Astrocyte (in vitro differentiated cells and primary cell): ENCODE data around the gene KMT2C. TPM values are rescaled to one million over a fixed set of nuclear protein-coding genes. Genes with fewer than 3 reads are reported as not detected.

Experiments used
- DNase-seq: peaks from one replicate; pipeline ENCODE4 v3.0.0-alpha.2; 2010; ENCODE audit warnings: low read depth
- FAIRE-seq: peaks from 2 replicates; lab custom pipeline; 2011; peaks lifted over from hg19 to GRCh38; lab: Jason Lieb, UNC
- H2AFZ ChIP-seq: 2 replicates; pipeline ENCODE4 v1.6.0; 2012; ENCODE audit warnings: low read depth, low read length, inconsistent platforms
- H3K27ac ChIP-seq: 2 replicates; pipeline ENCODE4 v1.5.1; 2011; ENCODE audit warnings: low read depth, low read length, inconsistent platforms
- H3K27me3 ChIP-seq: 2 replicates; pipeline ENCODE4 v1.6.0; 2011; ENCODE audit warnings: low read length, inconsistent platforms; ENCODE audit not compliant: insufficient read depth
- H3K36me3 ChIP-seq: 2 replicates; pipeline ENCODE4 v1.5.1; 2011; ENCODE audit warnings: low read length, inconsistent platforms; ENCODE audit not compliant: insufficient read depth
- H3K4me1 ChIP-seq: 2 replicates; pipeline ENCODE4 v1.5.1; 2011; ENCODE audit warnings: low read length, inconsistent platforms; ENCODE audit not compliant: insufficient read depth
- H3K4me2 ChIP-seq: 2 replicates; pipeline ENCODE4 v1.6.0; 2012; ENCODE audit warnings: low read length, inconsistent platforms
- H3K4me3 ChIP-seq: 2 replicates; pipeline ENCODE4 v1.5.1; 2011; ENCODE audit warnings: low read depth, mild to moderate bottlenecking, low read length, inconsistent platforms; ENCODE audit not compliant: insufficient read depth
- H3K79me2 ChIP-seq: 2 replicates; pipeline ENCODE4 v1.6.0; 2012; ENCODE audit warnings: mild to moderate bottlenecking, low read length, inconsistent platforms; ENCODE audit not compliant: insufficient read depth
- H3K9ac ChIP-seq: 2 replicates; pipeline ENCODE4 v1.6.0; 2012; ENCODE audit warnings: mild to moderate bottlenecking, low read length, inconsistent platforms
- H3K9me3 ChIP-seq: 2 replicates; pipeline ENCODE4 v1.5.1; 2012; ENCODE audit warnings: low read depth, mild to moderate bottlenecking, low read length, inconsistent platforms; ENCODE audit not compliant: insufficient read depth
- H4K20me1 ChIP-seq: 2 replicates; pipeline ENCODE4 v1.6.0; 2012; ENCODE audit warnings: low read length, inconsistent platforms; ENCODE audit not compliant: insufficient read depth
- H3K27ac Mint-ChIP-seq: one replicate; pipeline ENCODE4 v1.8.0; 2021; ENCODE audit warnings: mild to moderate bottlenecking, mixed read lengths; ENCODE audit not compliant: unreplicated experiment
- H3K27me3 Mint-ChIP-seq: one replicate; pipeline ENCODE4 v1.8.0; 2021; ENCODE audit warnings: low read depth, mixed read lengths; ENCODE audit not compliant: unreplicated experiment
- H3K36me3 Mint-ChIP-seq: one replicate; pipeline ENCODE4 v1.8.0; 2021; ENCODE audit warnings: low read depth, mixed read lengths; ENCODE audit not compliant: unreplicated experiment
- H3K4me1 Mint-ChIP-seq: one replicate; pipeline ENCODE4 v1.8.0; 2021; ENCODE audit warnings: low read depth, mixed read lengths; ENCODE audit not compliant: unreplicated experiment
- H3K4me3 Mint-ChIP-seq: one replicate; pipeline ENCODE4 v1.8.0; 2021; ENCODE audit warnings: mild to moderate bottlenecking, moderate library complexity, mixed read lengths; ENCODE audit not compliant: unreplicated experiment
- H3K9me3 Mint-ChIP-seq: one replicate; pipeline ENCODE4 v1.8.0; 2021; ENCODE audit warnings: mild to moderate bottlenecking, mixed read lengths; ENCODE audit not compliant: unreplicated experiment
- CTCF ChIP-seq: IDR thresholded peaks from 2 replicates; pipeline ENCODE4 v1.5.1; 2011; ENCODE audit warnings: low read depth, mild to moderate bottlenecking, inconsistent platforms, low read length, moderate library complexity; ENCODE audit not compliant: insufficient read depth
- EZH2 ChIP-seq: IDR thresholded peaks from 2 replicates; pipeline ENCODE4 v1.6.1; 2012; ENCODE audit warnings: mild to moderate bottlenecking, low read length, inconsistent platforms; ENCODE audit not compliant: insufficient read depth
- total RNA-seq: library from RNA; stranded (reverse); gene quantifications from 2 replicates; pipeline ENCODE4 v1.2.1, GENCODE V29; 2021

The KMT2C gene
- total RNA-seq, 1 donor from 2014 or later: 59.0 TPM

DNA sequence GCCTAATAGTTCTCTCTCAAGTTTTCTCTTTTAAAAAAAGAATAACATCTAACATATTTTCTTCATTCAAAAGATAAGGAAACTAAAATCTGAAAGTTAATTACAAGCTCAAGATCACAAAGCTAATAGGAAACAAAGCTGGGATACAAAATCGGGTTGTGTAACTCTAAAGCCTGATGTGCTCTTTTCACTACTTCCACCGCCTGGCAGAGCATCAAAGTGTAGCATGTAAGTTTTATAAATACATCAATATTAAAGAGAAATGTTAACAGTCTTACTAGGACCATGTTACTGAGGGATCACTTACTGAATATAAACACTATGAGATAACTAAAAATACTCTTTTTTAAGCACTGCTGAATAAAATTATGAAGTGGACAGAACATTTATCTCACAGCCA is 97.2 kb downstream of the KMT2C start:
- peaks cover 80% of the 10 kb centered on the region for H4K20me1 ChIP-seq
- H3K27ac ChIP-seq: no peak overlapping the region
- H3K36me3 ChIP-seq: no peaks in the 10 kb centered on the region
- H3K4me1 ChIP-seq: no peaks in the 10 kb centered on the region
- H3K4me3 Mint-ChIP-seq: no peak overlapping the region
- peaks cover 12% of the 10 kb centered on the region for H3K4me1 Mint-ChIP-seq
- H3K9ac ChIP-seq: no peak overlapping the region
- no peaks in the 10 kb centered on the region for H3K9me3 Mint-ChIP-seq
- FAIRE-seq (no peak), DNase-seq (no peak)
- no peak overlapping the region for H2AFZ ChIP-seq
- H3K27ac Mint-ChIP-seq: no peak overlapping the region
- peaks cover 94% of the 10 kb centered on the region for H3K79me2 ChIP-seq
- no peak overlapping the region for H3K4me2 ChIP-seq
- H3K9me3 ChIP-seq: no peaks in the 10 kb centered on the region
- peaks cover 3% of the 10 kb centered on the region for H3K36me3 Mint-ChIP-seq
- no peak overlapping the region for H3K4me3 ChIP-seq
- no peaks in the 10 kb centered on the region for H3K27me3 Mint-ChIP-seq
- TF ChIP-seq CTCF: no peak
- TF ChIP-seq EZH2: no peak
- H3K27me3 ChIP-seq: no peaks in the 10 kb centered on the region

DNA sequence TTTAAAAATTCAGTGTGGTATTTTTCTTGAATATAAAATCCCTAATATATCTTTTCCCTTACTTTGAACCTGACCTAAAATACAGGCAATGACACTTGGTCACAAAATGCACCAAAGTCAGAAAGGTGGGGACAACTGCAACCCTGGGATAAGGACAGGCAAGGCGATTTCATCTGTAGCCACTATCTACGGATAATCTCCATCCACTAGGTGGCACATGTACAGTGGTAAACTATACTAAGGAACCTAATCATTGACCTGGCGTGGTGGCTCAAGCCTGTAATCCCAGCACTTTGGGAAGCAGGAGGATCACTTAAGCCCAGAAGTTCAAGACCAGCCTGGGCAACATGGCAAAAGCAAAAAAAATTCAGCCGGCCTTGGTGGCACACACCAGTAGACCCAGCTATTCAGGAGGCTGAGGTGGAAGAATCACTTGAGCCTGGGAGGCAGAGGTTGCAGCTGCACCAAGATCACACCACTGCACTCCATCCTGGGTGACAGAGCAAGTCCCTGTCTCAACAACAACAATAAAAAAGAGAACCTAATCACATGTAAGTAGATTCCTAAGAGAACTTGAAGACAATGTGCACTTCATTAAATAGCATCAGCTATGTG is 98.9 kb downstream of the KMT2C start:
- Mint-ChIP-seq H3K9me3 (no peaks in the 10 kb centered on the region), H3K4me3 (no peak overlapping the region), H3K36me3 (peaks cover 3% of the 10 kb centered on the region), H3K27me3 (no peaks in the 10 kb centered on the region), H3K27ac (no peak overlapping the region), H3K4me1 (peaks cover 10% of the 10 kb centered on the region)
- H3K4me3 ChIP-seq: no peak overlapping the region
- TF ChIP-seq CTCF: peak; percentile 54
- TF ChIP-seq EZH2: no peak
- DNase-seq (peak; percentile 24), FAIRE-seq (peak; percentile 58)
- H3K4me1 ChIP-seq: no peaks in the 10 kb centered on the region
- peaks cover 94% of the 10 kb centered on the region for H3K79me2 ChIP-seq
- no peak overlapping the region for H3K4me2 ChIP-seq
- H3K36me3 ChIP-seq: no peaks in the 10 kb centered on the region
- no peak overlapping the region for H3K27ac ChIP-seq
- H2AFZ ChIP-seq: no peak overlapping the region
- no peaks in the 10 kb centered on the region for H3K27me3 ChIP-seq
- peaks cover 81% of the 10 kb centered on the region for H4K20me1 ChIP-seq
- H3K9me3 ChIP-seq: no peaks in the 10 kb centered on the region
- no peak overlapping the region for H3K9ac ChIP-seq

GRCh38 chr7:152335900-152336571 is 99.8 kb downstream of the KMT2C start:
- Mint-ChIP-seq H3K9me3 (no peaks in the 10 kb centered on the region), H3K27ac (no peak overlapping the region), H3K4me3 (no peak overlapping the region), H3K27me3 (no peaks in the 10 kb centered on the region), H3K4me1 (peaks cover 5% of the 10 kb centered on the region), H3K36me3 (peaks cover 3% of the 10 kb centered on the region)
- H2AFZ ChIP-seq: no peak overlapping the region
- no peaks in the 10 kb centered on the region for H3K9me3 ChIP-seq
- H3K27ac ChIP-seq: no peak overlapping the region
- H3K9ac ChIP-seq: no peak overlapping the region
- FAIRE-seq: no peak
- no peaks in the 10 kb centered on the region for H3K4me1 ChIP-seq
- no peaks in the 10 kb centered on the region for H3K27me3 ChIP-seq
- H4K20me1 ChIP-seq: peaks cover 79% of the 10 kb centered on the region
- H3K4me3 ChIP-seq: no peak overlapping the region
- TF ChIP-seq CTCF (no peak), EZH2 (no peak)
- H3K36me3 ChIP-seq: no peaks in the 10 kb centered on the region
- DNase-seq: no peak
- H3K4me2 ChIP-seq: no peak overlapping the region
- H3K79me2 ChIP-seq: peaks cover 92% of the 10 kb centered on the region
